PC-9 (cell line): Measurements from ENCODE around the gene CD84. TPM values are rescaled to one million over a fixed set of nuclear protein-coding genes. Genes with fewer than 3 reads are reported as not detected.

ENCODE experiments used
- BruUV-seq: library from RNA; stranded (reverse); fragments of 400-500 nt; replicated peaks from 2 replicates; lab custom pipeline; 2021; lab: Mats Ljungman, UMichigan
- CTCF ChIA-PET: fragments of 300-600 bp; sonication (Branson Sonifier 250); formaldehyde crosslinking; loops from one replicate; lab custom pipeline; 2022; ENCODE audit warnings: antibody characterized with exemption; lab: Charles Lee
- POLR2A ChIA-PET: fragments of 300-600 bp; sonication (Branson Sonifier 250); formaldehyde crosslinking; loops from one replicate; lab custom pipeline; 2022; ENCODE audit warnings: antibody characterized with exemption; ENCODE audit not compliant: unreplicated experiment; lab: Charles Lee
- DNase-seq, 2 experiments: peaks; one replicate each; pipeline versions ENCODE4 v3.0.0 to v3.0.0-alpha.2; 2015 to 2022; ENCODE audit warnings: mixed read lengths in 1 of 2
- H2AFZ ChIP-seq: fragments of 200-600 bp; sonication (generic); 2 replicates; pipeline ENCODE4 v1.8.1; 2017; ENCODE audit warnings: antibody characterized with exemption
- H3F3A ChIP-seq: fragments of 200-600 bp; sonication (generic); 2 replicates; pipeline ENCODE4 v1.8.1; 2017; ENCODE audit warnings: antibody characterized with exemption, mild to moderate bottlenecking, low read depth; ENCODE audit not compliant: insufficient read depth
- H3K27ac ChIP-seq: fragments of 200-600 bp; sonication (generic); 2 replicates; pipeline ENCODE4 v1.6.1; 2016; ENCODE audit warnings: mixed run types
- H3K27me3 ChIP-seq: fragments of 200-600 bp; sonication (generic); 2 replicates; pipeline ENCODE4 v1.6.1; 2016; ENCODE audit warnings: low read depth, mixed run types; ENCODE audit not compliant: insufficient read depth
- H3K36me3 ChIP-seq: fragments of 200-600 bp; sonication (generic); 2 replicates; pipeline ENCODE4 v1.6.1; 2016; ENCODE audit warnings: low read depth, mixed run types
- H3K4me1 ChIP-seq: fragments of 200-600 bp; sonication (generic); replicated peaks from 2 replicates; pipeline ENCODE4 v1.6.1; 2016; ENCODE audit warnings: mixed run types; ENCODE audit not compliant: insufficient read depth
- H3K4me2 ChIP-seq: fragments of 200-600 bp; sonication (generic); 2 replicates; pipeline ENCODE4 v1.6.1; 2017; ENCODE audit warnings: mixed run types
- H3K4me3 ChIP-seq: fragments of 200-600 bp; sonication (generic); 2 replicates; pipeline ENCODE4 v1.6.1; 2016; ENCODE audit warnings: mixed run types
- H3K79me2 ChIP-seq: fragments of 200-600 bp; sonication (generic); 2 replicates; pipeline ENCODE4 v1.6.1; 2017; ENCODE audit warnings: low read depth, mixed run types
- H3K9me2 ChIP-seq: fragments of 200-600 bp; sonication (generic); 2 replicates; pipeline ENCODE4 v1.8.1; 2017; ENCODE audit warnings: mild to moderate bottlenecking; ENCODE audit not compliant: insufficient read depth
- H3K9me3 ChIP-seq: fragments of 200-600 bp; sonication (generic); 2 replicates; pipeline ENCODE4 v1.8.1; 2016; ENCODE audit warnings: low read depth; ENCODE audit not compliant: insufficient read depth
- H4K20me1 ChIP-seq: fragments of 200-600 bp; sonication (generic); 2 replicates; pipeline ENCODE4 v1.8.1; 2017; ENCODE audit not compliant: insufficient read depth
- EZH2 ChIP-seq: fragments of 200-600 bp; sonication (generic); IDR thresholded peaks from 2 replicates; pipeline ENCODE4 v1.8.0; 2017; ENCODE audit warnings: antibody characterized with exemption, low read depth
- intact Hi-C: fragments of 100-400 bp; cut with micrococcal nuclease; formaldehyde crosslinking; loops from one replicate; pipeline ENCODE4 v1.10.0; 2022; ENCODE audit not compliant: unreplicated experiment
- total RNA-seq: library from RNA; stranded (reverse); gene quantifications from 2 replicates; pipeline ENCODE4 v1.2.3, GENCODE V29; 2021
- TF ChIP-seq, protein P1 (sequence below): fragments of 200-600 bp; sonication (generic); conservative IDR thresholded peaks from 2 replicates; pipeline ENCODE4 v1.6.1; 2017; ENCODE audit warnings: mixed run types, antibody characterized with exemption, mild to moderate bottlenecking, moderate library complexity

The CD84 gene
- total RNA-seq, 1 experiment from 2014 or later: not detected

DNA sequence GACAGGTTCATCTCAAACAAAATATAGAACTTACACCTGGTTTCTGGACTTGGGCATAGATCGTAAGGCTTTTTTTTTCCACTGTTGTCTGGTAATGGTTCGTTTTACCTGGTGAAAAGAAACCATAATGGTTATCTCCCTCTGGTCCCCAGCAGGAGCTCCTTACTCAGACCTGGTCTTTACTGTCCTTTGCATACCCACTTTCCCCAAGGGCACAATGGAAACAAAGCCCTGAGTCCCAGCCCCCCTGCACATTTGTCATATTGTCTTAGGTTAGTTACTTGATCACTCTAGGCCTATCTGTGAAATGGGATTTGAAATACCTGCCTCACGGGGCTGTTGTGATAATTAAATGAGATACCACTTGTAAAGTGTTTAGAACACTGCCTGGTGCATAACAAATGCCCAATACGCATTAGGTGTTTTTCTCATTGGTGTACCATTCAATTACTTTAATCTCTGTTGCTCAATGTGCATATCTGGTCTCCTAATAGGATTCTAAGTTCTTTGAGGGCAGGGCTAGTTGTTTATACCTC is 40.5 kb upstream of the CD84 start:
- H3K4me3 ChIP-seq: no peak overlapping the region
- H4K20me1 ChIP-seq: no peaks in the 10 kb centered on the region

DNA sequence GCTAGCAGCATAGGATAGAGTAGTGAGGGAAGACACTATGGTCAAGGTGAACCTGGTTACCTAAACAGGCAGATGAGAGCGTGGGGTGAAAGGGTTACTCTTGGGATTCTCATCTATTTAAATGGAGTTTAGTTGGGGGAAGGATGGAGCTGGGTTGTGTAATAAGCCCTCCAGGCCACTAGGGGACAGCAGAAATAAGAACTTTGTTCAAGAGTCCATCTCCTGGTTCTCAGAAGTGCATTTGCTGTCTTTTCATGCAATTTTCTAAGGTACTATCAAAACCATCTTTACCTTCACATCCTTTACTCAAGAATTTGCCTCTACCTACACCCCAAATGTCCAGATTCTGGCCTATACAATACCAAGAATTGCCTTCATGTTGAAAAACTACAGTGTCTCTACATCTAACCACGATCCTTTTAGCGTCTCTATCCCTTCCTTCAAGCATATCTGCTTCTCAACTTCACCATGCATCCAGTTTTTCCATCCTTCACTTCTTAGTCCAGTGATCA is 39.5 kb upstream of the CD84 start:
- no peak overlapping the region for H2AFZ ChIP-seq
- no peak for TF ChIP-seq EZH2
- TF ChIP-seq, protein P1, sequence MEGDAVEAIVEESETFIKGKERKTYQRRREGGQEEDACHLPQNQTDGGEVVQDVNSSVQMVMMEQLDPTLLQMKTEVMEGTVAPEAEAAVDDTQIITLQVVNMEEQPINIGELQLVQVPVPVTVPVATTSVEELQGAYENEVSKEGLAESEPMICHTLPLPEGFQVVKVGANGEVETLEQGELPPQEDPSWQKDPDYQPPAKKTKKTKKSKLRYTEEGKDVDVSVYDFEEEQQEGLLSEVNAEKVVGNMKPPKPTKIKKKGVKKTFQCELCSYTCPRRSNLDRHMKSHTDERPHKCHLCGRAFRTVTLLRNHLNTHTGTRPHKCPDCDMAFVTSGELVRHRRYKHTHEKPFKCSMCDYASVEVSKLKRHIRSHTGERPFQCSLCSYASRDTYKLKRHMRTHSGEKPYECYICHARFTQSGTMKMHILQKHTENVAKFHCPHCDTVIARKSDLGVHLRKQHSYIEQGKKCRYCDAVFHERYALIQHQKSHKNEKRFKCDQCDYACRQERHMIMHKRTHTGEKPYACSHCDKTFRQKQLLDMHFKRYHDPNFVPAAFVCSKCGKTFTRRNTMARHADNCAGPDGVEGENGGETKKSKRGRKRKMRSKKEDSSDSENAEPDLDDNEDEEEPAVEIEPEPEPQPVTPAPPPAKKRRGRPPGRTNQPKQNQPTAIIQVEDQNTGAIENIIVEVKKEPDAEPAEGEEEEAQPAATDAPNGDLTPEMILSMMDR: peak; percentile 68
- no peaks in the 10 kb centered on the region for H3K9me2 ChIP-seq
- H3K4me3 ChIP-seq: no peak overlapping the region
- H3K27ac ChIP-seq: no peak overlapping the region
- no peaks in the 10 kb centered on the region for H3F3A ChIP-seq
- no TSS peak for BruUV-seq
- POLR2A ChIA-PET: interaction anchor here (0.6 kb wide), 1 partner anchor 14 kb away, joined by 9 read pairs; no protein-coding TSS in a partner anchor
- no peaks in the 10 kb centered on the region for H3K4me1 ChIP-seq
- no peaks in the 10 kb centered on the region for H3K9me3 ChIP-seq
- no peak overlapping the region for H3K4me2 ChIP-seq
- H3K79me2 ChIP-seq: no peaks in the 10 kb centered on the region
- no peaks in the 10 kb centered on the region for H3K36me3 ChIP-seq
- DNase-seq: no peak
- CTCF ChIA-PET: no interaction called here
- intact Hi-C loops: no loop called here
- no peaks in the 10 kb centered on the region for H4K20me1 ChIP-seq
- peaks cover 35% of the 10 kb centered on the region for H3K27me3 ChIP-seq

More for the DNA sequence above, 40.5 kb upstream of the CD84 start:
- no peaks in the 10 kb centered on the region for H3F3A ChIP-seq
- H3K36me3 ChIP-seq: no peaks in the 10 kb centered on the region
- intact Hi-C loops: no loop called here
- DNase-seq: no peak
- H3K27me3 ChIP-seq: peaks cover 35% of the 10 kb centered on the region; the same call in 1 of the 2 replicates
- no peaks in the 10 kb centered on the region for H3K9me3 ChIP-seq
- POLR2A ChIA-PET: no interaction called here
- H3K79me2 ChIP-seq: no peaks in the 10 kb centered on the region
- H3K4me1 ChIP-seq: no peaks in the 10 kb centered on the region
- BruUV-seq: no TSS peak
- CTCF ChIA-PET: no interaction called here
- no peak overlapping the region for H2AFZ ChIP-seq
- H3K4me2 ChIP-seq: no peak overlapping the region
- H3K27ac ChIP-seq: no peak overlapping the region
- no peak for TF ChIP-seq EZH2
- TF ChIP-seq, protein P1: no peak
- H3K9me2 ChIP-seq: no peaks in the 10 kb centered on the region

DNA sequence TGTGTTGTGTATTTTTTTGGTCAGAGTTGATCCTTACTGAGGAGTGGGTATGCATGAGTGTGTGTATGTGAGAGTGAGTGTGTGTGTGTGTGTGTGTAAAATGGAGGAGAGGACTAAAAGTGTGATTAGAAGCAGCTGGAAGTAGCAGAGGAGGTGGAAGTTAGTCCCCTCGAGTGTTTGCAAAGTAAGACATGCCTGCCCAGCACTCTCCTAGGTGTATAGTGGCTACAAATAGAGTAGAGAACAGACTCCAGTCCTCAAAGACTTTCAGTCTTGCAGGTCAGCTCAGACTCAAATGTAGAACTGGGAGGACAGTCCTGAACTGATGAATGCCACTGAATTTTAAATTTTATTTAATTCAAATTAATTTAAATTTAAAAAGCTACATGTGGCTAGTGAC is 39.0 kb upstream of the CD84 start:
- Histone ChIP-seq H2AFZ (no peak overlapping the region), H4K20me1 (no peaks in the 10 kb centered on the region), H3K4me2 (no peak overlapping the region), H3K9me2 (no peaks in the 10 kb centered on the region), H3K36me3 (no peaks in the 10 kb centered on the region), H3K27ac (no peak overlapping the region), H3F3A (no peaks in the 10 kb centered on the region), H3K79me2 (no peaks in the 10 kb centered on the region), H3K27me3 (peaks cover 35% of the 10 kb centered on the region), H3K4me3 (no peak overlapping the region), H3K4me1 (no peaks in the 10 kb centered on the region), H3K9me3 (no peaks in the 10 kb centered on the region)
- ChIA-PET POLR2A (interaction anchor here (0.6 kb wide), 1 partner anchor 15 kb away, joined by 9 read pairs; no protein-coding TSS in a partner anchor), CTCF (no interaction called here)
- no peak for DNase-seq
- BruUV-seq: no TSS peak
- intact Hi-C loops: no loop called here
- TF ChIP-seq, protein P1: no peak
- TF ChIP-seq EZH2: no peak
